Liver (tissue), 9 donors: ENCODE measurements around the gene NT5DC1. TPM values are rescaled to one million over a fixed set of nuclear protein-coding genes. Genes with fewer than 3 reads are reported as not detected.

Source experiments
- DNase-seq: peaks from one replicate; pipeline ENCODE4 v3.0.0-alpha.2; 2017; ENCODE audit warnings: low spot score
- H3K27ac ChIP-seq, 2 donors: one replicate each; pipeline ENCODE4 v1.7.0; 2013; ENCODE audit warnings: inconsistent platforms in 2 of 2, low read length in 2 of 2, control low read depth in 1 of 2, low read depth in 1 of 2, mild to moderate bottlenecking in 1 of 2
- H3K27me3 ChIP-seq, 4 donors: one replicate each; pipeline versions ENCODE4 v1.6.1 to v1.7.0; 2013; ENCODE audit warnings: low read length in 3 of 4, inconsistent platforms in 1 of 4, mild to moderate bottlenecking in 1 of 4, moderate library complexity in 1 of 4; ENCODE audit not compliant: control insufficient read depth in 4 of 4, insufficient read depth in 4 of 4
- H3K36me3 ChIP-seq, 4 donors: one replicate each; pipeline versions ENCODE4 v1.6.1 to v1.7.0; 2013; ENCODE audit warnings: low read length in 3 of 4, mild to moderate bottlenecking in 3 of 4, low read depth in 1 of 4, moderate library complexity in 1 of 4; ENCODE audit not compliant: control insufficient read depth in 4 of 4, insufficient read depth in 3 of 4
- H3K4me1 ChIP-seq, 4 donors: one replicate each; pipeline versions ENCODE4 v1.6.1 to v1.7.0; 2013; ENCODE audit warnings: low read length in 3 of 4, mild to moderate bottlenecking in 3 of 4, moderate library complexity in 1 of 4; ENCODE audit not compliant: control insufficient read depth in 4 of 4, insufficient read depth in 4 of 4
- H3K4me3 ChIP-seq, 3 donors: one replicate each; pipeline versions ENCODE4 v1.6.1 to v1.7.0; 2013; ENCODE audit warnings: low read length in 3 of 3, control low read depth in 1 of 3, low read depth in 1 of 3, mild to moderate bottlenecking in 1 of 3
- H3K9ac ChIP-seq, 2 donors: one replicate each; pipeline ENCODE4 v1.7.0; 2013; ENCODE audit warnings: low read length in 2 of 2, mild to moderate bottlenecking in 2 of 2, moderate library complexity in 2 of 2, control low read depth in 1 of 2, low read depth in 1 of 2
- H3K9me3 ChIP-seq, 4 donors: one replicate each; pipeline versions ENCODE4 v1.6.1 to v1.7.0; 2013; ENCODE audit warnings: low read length in 3 of 4; ENCODE audit not compliant: control insufficient read depth in 4 of 4
- EGR1 ChIP-seq, 2 donors: IDR thresholded peaks; 2 replicates each; pipeline ENCODE4 v1.6.1; 2016 to 2018; ENCODE audit warnings: antibody characterized with exemption in 2 of 2, low read depth in 2 of 2
- FOXA1 ChIP-seq: IDR thresholded peaks from 2 replicates; pipeline ENCODE4 v1.6.1; 2016; ENCODE audit warnings: antibody characterized with exemption
- FOXA2 ChIP-seq: IDR thresholded peaks from 2 replicates; pipeline ENCODE4 v1.6.1; 2016; ENCODE audit warnings: antibody characterized with exemption
- GABPA ChIP-seq, 2 donors: IDR thresholded peaks in 1 of 2; conservative IDR thresholded peaks in 1 of 2; 2 replicates each; pipeline ENCODE4 v1.6.1; 2016; ENCODE audit warnings: antibody characterized with exemption in 2 of 2, mild to moderate bottlenecking in 1 of 2, moderate library complexity in 1 of 2
- HNF4A ChIP-seq, 2 donors: conservative IDR thresholded peaks; 2 replicates each; pipeline ENCODE4 v1.6.1; 2016; ENCODE audit warnings: antibody characterized with exemption in 2 of 2, mild to moderate bottlenecking in 2 of 2
- HNF4G ChIP-seq: IDR thresholded peaks from 2 replicates; pipeline ENCODE4 v1.6.1; 2016; ENCODE audit warnings: antibody characterized with exemption
- JUND ChIP-seq, 2 donors: IDR thresholded peaks; 2 replicates each; pipeline ENCODE4 v1.6.1; 2016; ENCODE audit warnings: antibody characterized with exemption in 2 of 2
- NR2F2 ChIP-seq: IDR thresholded peaks from 2 replicates; pipeline ENCODE4 v1.6.1; 2016; ENCODE audit warnings: antibody characterized with exemption
- RAD21 ChIP-seq, 2 donors: IDR thresholded peaks; 2 replicates each; pipeline ENCODE4 v1.6.1; 2016; ENCODE audit warnings: antibody characterized with exemption in 2 of 2, mild to moderate bottlenecking in 2 of 2
- RXRA ChIP-seq, 2 donors: IDR thresholded peaks; 2 replicates each; pipeline ENCODE4 v1.6.1; 2017 to 2018; ENCODE audit warnings: antibody characterized with exemption in 2 of 2, mild to moderate bottlenecking in 1 of 2
- SP1 ChIP-seq: IDR thresholded peaks from 2 replicates; pipeline ENCODE4 v1.6.1; 2018; ENCODE audit warnings: antibody characterized with exemption, mild to moderate bottlenecking
- TAF1 ChIP-seq: conservative IDR thresholded peaks from 2 replicates; pipeline ENCODE4 v1.6.1; 2016; ENCODE audit warnings: antibody characterized with exemption, mild to moderate bottlenecking
- YY1 ChIP-seq: IDR thresholded peaks from 2 replicates; pipeline ENCODE4 v1.6.1; 2016; ENCODE audit warnings: antibody characterized with exemption, mild to moderate bottlenecking
- WGBS: extraction: QIAGEN DNeasy Blood & Tissue Kit; methylation state at CpG from one replicate; pipeline ENCODE4 v1.1.7; 2013; 5-methylcytosine and 5-hydroxymethylcytosine counted together
- polyA plus RNA-seq, 2 donors: library from polyadenylated mRNA; stranded (reverse) in 1 of 2; unstranded in 1 of 2; fragments of 200-250 nt in 1 of 2; fragments of >200 nt in 1 of 2; fragmentation: Nextera tagmentation in 1 of 2; extraction: Ambion mirVana in 1 of 2; gene quantifications; one replicate each; pipeline versions ENCODE4 v1.2.1 to v1.2.3, GENCODE V29; 2013 to 2015
- total RNA-seq, 2 donors: library from RNA; depleted of rRNA; stranded (reverse); fragments of >200 nt; gene quantifications; one replicate each; pipeline ENCODE4 v1.2.3, GENCODE V29; 2014
- TF ChIP-seq, protein P1 (sequence below): IDR thresholded peaks from 2 replicates; pipeline ENCODE4 v1.6.1; 2016; ENCODE audit warnings: antibody characterized with exemption
- TF ChIP-seq, protein P2 (sequence below): IDR thresholded peaks from 2 replicates; pipeline ENCODE4 v1.6.1; 2016; ENCODE audit warnings: antibody characterized with exemption
- TF ChIP-seq, protein P3 (sequence below): IDR thresholded peaks from 2 replicates; pipeline ENCODE4 v1.6.1; 2016; ENCODE audit warnings: antibody characterized with exemption
- TF ChIP-seq, protein P4 (sequence below): fragments of 150-350 bp; IDR thresholded peaks from 2 replicates; pipeline ENCODE4 v1.5.1; 2017; ENCODE audit warnings: improper control_type of control experiment, low read depth, low read length; ENCODE audit not compliant: missing input control
- donor health status: healthy.
- donor health status: healthy.
- donor health status: healthy.
- donor health status: healthy.
- donor health status: healthy.

The NT5DC1 gene
- total and polyA plus RNA-seq, 4 donors, result 10.4 to 31.4 (median 23.3) TPM

DNA sequence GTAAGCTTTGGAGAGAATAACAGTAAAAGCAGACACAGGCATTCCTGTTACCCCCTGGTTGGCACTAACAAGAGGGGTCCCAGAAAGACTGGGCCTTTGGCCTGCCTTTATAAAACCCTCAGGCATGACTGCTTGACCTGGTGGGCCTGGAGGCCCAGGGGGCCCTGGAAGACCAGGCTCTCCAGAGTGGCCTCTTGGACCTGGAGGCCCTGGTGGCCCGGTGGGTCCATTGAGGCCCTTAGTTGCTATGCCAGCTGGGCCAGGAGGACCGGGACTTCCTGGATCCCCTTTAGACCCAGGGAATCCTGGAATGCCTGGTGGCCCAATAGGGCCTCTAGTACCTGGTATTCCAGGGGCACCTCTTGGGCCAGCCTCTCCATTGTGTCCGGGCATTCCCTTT is 19.8 kb downstream of the NT5DC1 start:
- Histone ChIP-seq H3K9me3 (no peaks in the 10 kb centered on the region), H3K4me3 (no peak overlapping the region), H3K36me3 (peaks cover 3 to 24% (median 10%) of the 10 kb centered on the region in 4 donors), H3K27me3 (no peaks in the 10 kb centered on the region), H3K27ac (no peak overlapping the region), H3K4me1 (no peaks in the 10 kb centered on the region), H3K9ac (no peak overlapping the region)
- TF ChIP-seq, protein P1, sequence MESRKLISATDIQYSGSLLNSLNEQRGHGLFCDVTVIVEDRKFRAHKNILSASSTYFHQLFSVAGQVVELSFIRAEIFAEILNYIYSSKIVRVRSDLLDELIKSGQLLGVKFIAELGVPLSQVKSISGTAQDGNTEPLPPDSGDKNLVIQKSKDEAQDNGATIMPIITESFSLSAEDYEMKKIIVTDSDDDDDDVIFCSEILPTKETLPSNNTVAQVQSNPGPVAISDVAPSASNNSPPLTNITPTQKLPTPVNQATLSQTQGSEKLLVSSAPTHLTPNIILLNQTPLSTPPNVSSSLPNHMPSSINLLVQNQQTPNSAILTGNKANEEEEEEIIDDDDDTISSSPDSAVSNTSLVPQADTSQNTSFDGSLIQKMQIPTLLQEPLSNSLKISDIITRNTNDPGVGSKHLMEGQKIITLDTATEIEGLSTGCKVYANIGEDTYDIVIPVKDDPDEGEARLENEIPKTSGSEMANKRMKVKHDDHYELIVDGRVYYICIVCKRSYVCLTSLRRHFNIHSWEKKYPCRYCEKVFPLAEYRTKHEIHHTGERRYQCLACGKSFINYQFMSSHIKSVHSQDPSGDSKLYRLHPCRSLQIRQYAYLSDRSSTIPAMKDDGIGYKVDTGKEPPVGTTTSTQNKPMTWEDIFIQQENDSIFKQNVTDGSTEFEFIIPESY, result no peak
- no peak for TF ChIP-seq GABPA (IDR thresholded peaks at IDR 0.05 in 1 of 2, conservative IDR thresholded peaks at IDR 0.05 in 1 of 2)
- TF ChIP-seq, protein P2, sequence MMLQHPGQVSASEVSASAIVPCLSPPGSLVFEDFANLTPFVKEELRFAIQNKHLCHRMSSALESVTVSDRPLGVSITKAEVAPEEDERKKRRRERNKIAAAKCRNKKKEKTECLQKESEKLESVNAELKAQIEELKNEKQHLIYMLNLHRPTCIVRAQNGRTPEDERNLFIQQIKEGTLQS, result no peak
- no peak for TF ChIP-seq HNF4G
- TF ChIP-seq, protein P3, sequence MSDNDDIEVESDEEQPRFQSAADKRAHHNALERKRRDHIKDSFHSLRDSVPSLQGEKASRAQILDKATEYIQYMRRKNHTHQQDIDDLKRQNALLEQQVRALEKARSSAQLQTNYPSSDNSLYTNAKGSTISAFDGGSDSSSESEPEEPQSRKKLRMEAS, result no peak
- no peak for TF ChIP-seq RXRA (IDR thresholded peaks at IDR 0.05)
- no peak for TF ChIP-seq TAF1
- no peak for TF ChIP-seq EGR1 (IDR thresholded peaks at IDR 0.05; ENCODE audit: low read depth in 2 of 2)
- no peak for TF ChIP-seq NR2F2
- no peak for TF ChIP-seq HNF4A (conservative IDR thresholded peaks at IDR 0.05)
- no peak for TF ChIP-seq SP1
- no peak for TF ChIP-seq RAD21 (IDR thresholded peaks at IDR 0.05)
- no peak for TF ChIP-seq FOXA1
- DNase-seq, result no peak
- WGBS, result 98% methylated on average over 3 of the region's 3 CpGs

DNA sequence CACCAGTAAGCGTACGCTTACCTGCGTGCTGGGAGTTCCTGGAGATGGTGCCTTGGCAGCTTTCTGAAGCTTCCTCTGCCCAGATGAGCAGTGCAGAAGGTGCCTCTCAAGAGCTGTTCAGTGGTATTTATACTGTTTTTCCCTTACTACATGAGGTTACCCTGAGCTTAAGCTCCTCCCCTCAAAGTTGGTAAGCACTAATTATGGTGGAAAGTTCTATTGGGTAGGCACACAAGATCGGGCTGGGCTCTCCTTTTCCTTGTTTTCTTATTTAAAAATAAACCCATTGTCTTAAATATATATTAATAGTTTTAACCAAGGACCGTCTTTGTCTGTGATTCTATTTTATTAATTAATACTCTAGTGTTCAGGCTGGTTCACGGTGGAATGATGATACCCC is 25.4 kb downstream of the NT5DC1 start, which contains the start of gene COL10A1:
Gene COL10A1 (minus strand): TSS at position 101 of the 400 bp plus-strand sequence. CDS start 640 bp downstream, outside the sequence.
- no peak for TF ChIP-seq GABPA (IDR thresholded peaks at IDR 0.05 in 1 of 2, conservative IDR thresholded peaks at IDR 0.05 in 1 of 2)
- no peak for TF ChIP-seq FOXA2
- no peak for TF ChIP-seq HNF4A (conservative IDR thresholded peaks at IDR 0.05)
- TF ChIP-seq FOXA1, result no peak
- TF ChIP-seq RXRA (IDR thresholded peaks at IDR 0.05), result no peak
- no peak for TF ChIP-seq HNF4G
- TF ChIP-seq NR2F2, result no peak
- TF ChIP-seq SP1, result no peak
- TF ChIP-seq EGR1 (IDR thresholded peaks at IDR 0.05; ENCODE audit: low read depth in 2 of 2), result no peak
- no peak for TF ChIP-seq YY1
- TF ChIP-seq, protein P2, result no peak
- TF ChIP-seq, protein P4, sequence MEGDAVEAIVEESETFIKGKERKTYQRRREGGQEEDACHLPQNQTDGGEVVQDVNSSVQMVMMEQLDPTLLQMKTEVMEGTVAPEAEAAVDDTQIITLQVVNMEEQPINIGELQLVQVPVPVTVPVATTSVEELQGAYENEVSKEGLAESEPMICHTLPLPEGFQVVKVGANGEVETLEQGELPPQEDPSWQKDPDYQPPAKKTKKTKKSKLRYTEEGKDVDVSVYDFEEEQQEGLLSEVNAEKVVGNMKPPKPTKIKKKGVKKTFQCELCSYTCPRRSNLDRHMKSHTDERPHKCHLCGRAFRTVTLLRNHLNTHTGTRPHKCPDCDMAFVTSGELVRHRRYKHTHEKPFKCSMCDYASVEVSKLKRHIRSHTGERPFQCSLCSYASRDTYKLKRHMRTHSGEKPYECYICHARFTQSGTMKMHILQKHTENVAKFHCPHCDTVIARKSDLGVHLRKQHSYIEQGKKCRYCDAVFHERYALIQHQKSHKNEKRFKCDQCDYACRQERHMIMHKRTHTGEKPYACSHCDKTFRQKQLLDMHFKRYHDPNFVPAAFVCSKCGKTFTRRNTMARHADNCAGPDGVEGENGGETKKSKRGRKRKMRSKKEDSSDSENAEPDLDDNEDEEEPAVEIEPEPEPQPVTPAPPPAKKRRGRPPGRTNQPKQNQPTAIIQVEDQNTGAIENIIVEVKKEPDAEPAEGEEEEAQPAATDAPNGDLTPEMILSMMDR, result no peak
- TF ChIP-seq, protein P1, result no peak
- TF ChIP-seq RAD21 (IDR thresholded peaks at IDR 0.05), result no peak
- no peak for TF ChIP-seq JUND (IDR thresholded peaks at IDR 0.05)
- Histone ChIP-seq H3K27ac (no peak within 1 kb of the TSS), H3K36me3 (peaks cover 0 to 2% (median 0%) of the 10 kb centered on the region in 4 donors), H3K27me3 (no peaks in the 10 kb centered on the region), H3K9me3 (no peaks in the 10 kb centered on the region), H3K4me3 (no peak within 1 kb of the TSS), H3K9ac (no peak within 1 kb of the TSS), H3K4me1 (peaks cover 0 to 2% (median 0%) of the 10 kb centered on the region in 4 donors)
- DNase-seq, result no peak
- WGBS, result 97% methylated on average over 6 of the region's 6 CpGs
